Mesendoderm (in vitro differentiated cells): ENCODE results near the gene CDK5R1.

Experiments used
- DNase-seq: peaks from one replicate; pipeline ENCODE4 v3.0.0; 2013
- H2AK5ac ChIP-seq: 2 replicates; pipeline ENCODE4 v1.6.1; 2013; ENCODE audit warnings: low read length, inconsistent platforms
- H2BK120ac ChIP-seq: 2 replicates; pipeline ENCODE4 v1.6.1; 2013; ENCODE audit warnings: low read depth, mild to moderate bottlenecking, low read length, moderate library complexity, mixed read lengths
- H2BK15ac ChIP-seq: replicated peaks from 2 replicates; pipeline ENCODE4 v1.6.1; 2013; ENCODE audit warnings: low read depth, mild to moderate bottlenecking, moderate library complexity
- H2BK5ac ChIP-seq: 2 replicates; pipeline ENCODE4 v1.6.1; 2013; ENCODE audit warnings: low read length, inconsistent platforms
- H3K18ac ChIP-seq: 2 replicates; pipeline ENCODE4 v1.6.1; 2013; ENCODE audit warnings: mild to moderate bottlenecking, low read length, mixed read lengths
- H3K23ac ChIP-seq: one replicate; pipeline ENCODE4 v1.6.1; 2013; ENCODE audit warnings: low read length
- H3K27ac ChIP-seq: 2 replicates; pipeline ENCODE4 v1.5.1; 2013; ENCODE audit warnings: low read depth, mild to moderate bottlenecking, inconsistent platforms, low read length, moderate library complexity
- H3K27me3 ChIP-seq: 2 replicates; pipeline ENCODE4 v1.6.1; 2013; ENCODE audit warnings: low read length, control low read depth, mild to moderate bottlenecking, inconsistent platforms; ENCODE audit not compliant: insufficient read depth, poor library complexity
- H3K36me3 ChIP-seq: 2 replicates; pipeline ENCODE4 v1.6.1; 2013; ENCODE audit warnings: low read length, inconsistent platforms; ENCODE audit not compliant: control insufficient read depth, insufficient read depth
- H3K4ac ChIP-seq: one replicate; pipeline ENCODE4 v1.6.1; 2013; ENCODE audit warnings: low read depth, mild to moderate bottlenecking, low read length, moderate library complexity
- H3K4me1 ChIP-seq: 2 replicates; pipeline ENCODE4 v1.6.1; 2013; ENCODE audit warnings: low read depth, low read length, inconsistent platforms; ENCODE audit not compliant: control insufficient read depth
- H3K4me2 ChIP-seq: 2 replicates; pipeline ENCODE4 v1.6.1; 2013; ENCODE audit warnings: low read length
- H3K4me3 ChIP-seq: 2 replicates; pipeline ENCODE4 v1.5.1; 2013; ENCODE audit warnings: mild to moderate bottlenecking, low read length
- H3K56ac ChIP-seq: one replicate; pipeline ENCODE4 v1.6.1; 2013; ENCODE audit warnings: low read length
- H3K79me1 ChIP-seq: 2 replicates; pipeline ENCODE4 v1.6.1; 2013; ENCODE audit warnings: low read length, inconsistent platforms
- H3K79me2 ChIP-seq: 2 replicates; pipeline ENCODE4 v1.6.1; 2013; ENCODE audit warnings: mild to moderate bottlenecking, low read length; ENCODE audit not compliant: control insufficient read depth, insufficient read depth
- H3K9ac ChIP-seq: 2 replicates; pipeline ENCODE4 v1.6.1; 2013; ENCODE audit warnings: low read length, inconsistent platforms
- H4K5ac ChIP-seq: one replicate; pipeline ENCODE4 v1.6.1; 2013; ENCODE audit warnings: low read length
- H4K8ac ChIP-seq: one replicate; pipeline ENCODE4 v1.6.1; 2013; ENCODE audit warnings: low read depth, mild to moderate bottlenecking, control low read depth, low read length, moderate library complexity
- WGBS: extraction: QIAGEN DNeasy Blood & Tissue Kit; methylation state at CpG from one replicate; pipeline ENCODE4 v1.1.7; 2013; ENCODE audit warnings: low lambda C conversion rate, missing lambda C conversion rate; ENCODE audit not compliant: insufficient coverage; ENCODE audit errors: extremely low coverage; 5-methylcytosine and 5-hydroxymethylcytosine counted together

The CDK5R1 gene

GRCh38 chr17:32486111-32486700, 587 bp upstream of the CDK5R1 start:
- Histone ChIP-seq H3K36me3 (peaks cover 2% of the 10 kb centered on the region), H3K27ac (peak overlapping the region; percentile 75)
- DNase-seq = peak; percentile 87

GRCh38 chr17:32487473-32488176, 832 bp downstream of the CDK5R1 start:
- Histone ChIP-seq H3K4me1 (peaks cover 19% of the 10 kb centered on the region), H2BK120ac (no peak overlapping the region), H3K4me2 (peak overlapping the region; percentile 90), H2BK15ac (no peak overlapping the region), H3K56ac (peak overlapping the region; percentile 64), H3K4ac (peak overlapping the region; percentile 92), H3K27me3 (no peaks in the 10 kb centered on the region), H2AK5ac (no peak overlapping the region), H3K36me3 (no peaks in the 10 kb centered on the region), H3K23ac (no peak overlapping the region), H3K9ac (peak overlapping the region; percentile 70), H3K4me3 (peak overlapping the region; percentile 12), H3K79me2 (peaks cover 5% of the 10 kb centered on the region), H4K5ac (no peak overlapping the region), H4K8ac (no peak overlapping the region), H3K27ac (peak overlapping the region; percentile 40), H2BK5ac (no peak overlapping the region), H3K79me1 (peaks cover 10% of the 10 kb centered on the region), H3K18ac (peak overlapping the region; percentile 91)
- peak; percentile 44 for DNase-seq
- no CpG with 5 or more reads among the region's 59 CpGs for WGBS

More at GRCh38 chr17:32486111-32486700, 587 bp upstream of the CDK5R1 start:
- WGBS = no CpG with 5 or more reads among the region's 72 CpGs
- H3K9ac ChIP-seq = peak overlapping the region; percentile 80
- H2BK15ac ChIP-seq = no peak overlapping the region
- no peak overlapping the region for H3K4me3 ChIP-seq
- peak overlapping the region; percentile 39 for H3K4ac ChIP-seq
- H3K18ac ChIP-seq = peak overlapping the region; percentile 68
- H3K4me1 ChIP-seq = peaks cover 19% of the 10 kb centered on the region
- peak overlapping the region; percentile 83 for H3K23ac ChIP-seq
- H3K79me2 ChIP-seq = peaks cover 5% of the 10 kb centered on the region
- no peak overlapping the region for H2BK120ac ChIP-seq
- H2BK5ac ChIP-seq = no peak overlapping the region
- H3K27me3 ChIP-seq = no peaks in the 10 kb centered on the region
- no peak overlapping the region for H2AK5ac ChIP-seq
- H3K4me2 ChIP-seq = peak overlapping the region; percentile 48
- peak overlapping the region; percentile 61 for H4K5ac ChIP-seq
- H3K56ac ChIP-seq = peak overlapping the region; percentile 92
- H3K79me1 ChIP-seq = peaks cover 10% of the 10 kb centered on the region
- H4K8ac ChIP-seq = peak overlapping the region; percentile 30

- Histone ChIP-seq H3K4ac (no peak overlapping the region), H3K27ac (no peak overlapping the region), H3K79me1 (peaks cover 10% of the 10 kb centered on the region), H4K8ac (no peak overlapping the region), H4K5ac (no peak overlapping the region), H2AK5ac (no peak overlapping the region), H3K79me2 (peaks cover 5% of the 10 kb centered on the region), H3K56ac (peak overlapping the region; percentile 64), H3K9ac (peak overlapping the region; percentile 70), H3K4me2 (peak overlapping the region; percentile 90), H2BK5ac (no peak overlapping the region), H3K36me3 (no peaks in the 10 kb centered on the region), H3K4me1 (peaks cover 16% of the 10 kb centered on the region), H3K23ac (no peak overlapping the region), H2BK120ac (no peak overlapping the region), H3K4me3 (no peak overlapping the region), H3K27me3 (no peaks in the 10 kb centered on the region), H3K18ac (no peak overlapping the region), H2BK15ac (no peak overlapping the region)
- no peak for DNase-seq
- WGBS = no CpG with 5 or more reads among the region's 16 CpGs
Observed at GRCh38 chr17:32488177-32488542, 1.4 kb downstream of the CDK5R1 start.

GRCh38 chr17:32488604-32489180, 1.9 kb downstream of the CDK5R1 start:
- no peak for DNase-seq
- Histone ChIP-seq H2BK15ac (no peak overlapping the region), H3K4me3 (no peak overlapping the region), H3K36me3 (no peaks in the 10 kb centered on the region), H2AK5ac (no peak overlapping the region), H3K4me2 (no peak overlapping the region), H3K23ac (no peak overlapping the region), H3K27ac (no peak overlapping the region), H3K79me2 (peaks cover 5% of the 10 kb centered on the region), H3K4ac (no peak overlapping the region), H3K18ac (no peak overlapping the region), H3K79me1 (peaks cover 10% of the 10 kb centered on the region), H4K5ac (no peak overlapping the region), H3K4me1 (peaks cover 13% of the 10 kb centered on the region), H3K56ac (no peak overlapping the region), H2BK5ac (no peak overlapping the region), H2BK120ac (no peak overlapping the region), H3K9ac (no peak overlapping the region), H3K27me3 (no peaks in the 10 kb centered on the region), H4K8ac (no peak overlapping the region)
- no CpG with 5 or more reads among the region's 13 CpGs for WGBS

- H2BK120ac ChIP-seq = no peak overlapping the region
- no peak overlapping the region for H3K9ac ChIP-seq
- peaks cover 5% of the 10 kb centered on the region for H3K79me2 ChIP-seq
- DNase-seq = no peak
- H3K79me1 ChIP-seq = peaks cover 10% of the 10 kb centered on the region
- no peak overlapping the region for H3K27ac ChIP-seq
- H2AK5ac ChIP-seq = no peak overlapping the region
- no peak overlapping the region for H3K18ac ChIP-seq
- H3K23ac ChIP-seq = no peak overlapping the region
- no peak overlapping the region for H2BK15ac ChIP-seq
- H3K4ac ChIP-seq = no peak overlapping the region
- WGBS = no CpG with 5 or more reads among the region's 10 CpGs
- no peaks in the 10 kb centered on the region for H3K27me3 ChIP-seq
- H3K4me3 ChIP-seq = no peak overlapping the region
- no peak overlapping the region for H3K4me2 ChIP-seq
- H4K8ac ChIP-seq = no peak overlapping the region
- H3K4me1 ChIP-seq = peaks cover 7% of the 10 kb centered on the region
- H4K5ac ChIP-seq = no peak overlapping the region
- no peak overlapping the region for H2BK5ac ChIP-seq
- H3K36me3 ChIP-seq = no peaks in the 10 kb centered on the region
- H3K56ac ChIP-seq = no peak overlapping the region
Observed at GRCh38 chr17:32489320-32490100, 2.7 kb downstream of the CDK5R1 start.
